GM18526 (cell line): Measurements from ENCODE around the gene EEPD1.

ENCODE experiments used
- POLR2A ChIP-seq: IDR thresholded peaks from 3 replicates; pipeline ENCODE4 v1.6.1; 2011; ENCODE audit not compliant: insufficient read length; ENCODE audit errors: extremely low read depth

EEPD1 gene

DNA sequence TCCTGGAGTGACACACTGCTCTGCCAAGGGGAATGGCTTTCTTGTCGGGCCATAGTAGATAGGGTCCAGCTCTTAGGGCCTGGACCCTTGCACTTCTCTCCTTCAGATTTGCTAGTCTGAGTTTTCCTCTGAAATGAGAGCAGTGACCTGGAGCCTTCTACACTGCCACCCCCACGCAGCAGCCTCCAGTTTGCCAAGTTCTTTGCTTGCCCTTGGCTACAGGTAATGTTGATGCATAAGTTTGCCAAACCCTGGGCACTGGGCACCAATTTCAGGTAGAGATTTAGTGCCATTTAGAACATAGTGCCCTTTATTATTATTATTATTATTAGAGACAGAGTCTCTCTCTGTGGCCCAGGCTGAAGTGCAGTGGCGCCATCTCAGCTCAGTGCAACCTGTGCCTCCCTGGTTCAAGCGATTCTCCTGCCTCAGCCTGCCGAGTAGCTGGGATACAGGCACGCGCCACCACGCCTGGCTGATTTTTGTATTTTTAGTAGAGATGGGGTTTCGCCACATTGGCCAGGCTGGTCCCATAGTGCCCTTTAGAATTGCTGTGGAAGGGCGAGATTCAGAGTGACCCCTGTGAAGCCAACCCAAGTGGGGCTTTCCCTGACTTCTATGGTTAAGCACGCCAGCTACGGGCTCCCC lies 14.5 kb downstream of the EEPD1 start:
- no peak for TF ChIP-seq POLR2A

- no peak for TF ChIP-seq POLR2A
These were observed 18.4 kb downstream of the EEPD1 start for GRCh38 chr7:36171503-36171902.

DNA sequence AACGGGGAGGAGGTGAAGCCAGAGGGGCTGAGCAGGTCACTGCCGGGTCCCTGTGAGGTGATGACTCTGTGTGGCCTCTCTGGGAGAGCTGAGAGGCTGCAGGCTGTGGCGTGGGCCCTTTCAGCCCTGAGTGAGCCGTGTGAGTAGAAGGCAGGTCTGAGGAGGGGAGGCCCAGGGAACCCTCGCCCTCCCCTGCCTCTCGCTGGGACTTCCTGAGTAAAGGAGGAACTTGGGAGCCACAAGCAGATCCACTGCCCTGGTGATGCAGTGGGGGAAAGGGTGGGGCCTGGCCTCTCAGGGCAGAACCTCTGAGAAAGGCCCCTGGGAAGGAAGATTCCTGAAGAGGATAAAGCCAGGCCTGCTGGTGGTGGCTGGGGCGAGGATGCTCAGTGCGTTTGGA lies 22.8 kb downstream of the EEPD1 start:
- no peak for TF ChIP-seq POLR2A

DNA sequence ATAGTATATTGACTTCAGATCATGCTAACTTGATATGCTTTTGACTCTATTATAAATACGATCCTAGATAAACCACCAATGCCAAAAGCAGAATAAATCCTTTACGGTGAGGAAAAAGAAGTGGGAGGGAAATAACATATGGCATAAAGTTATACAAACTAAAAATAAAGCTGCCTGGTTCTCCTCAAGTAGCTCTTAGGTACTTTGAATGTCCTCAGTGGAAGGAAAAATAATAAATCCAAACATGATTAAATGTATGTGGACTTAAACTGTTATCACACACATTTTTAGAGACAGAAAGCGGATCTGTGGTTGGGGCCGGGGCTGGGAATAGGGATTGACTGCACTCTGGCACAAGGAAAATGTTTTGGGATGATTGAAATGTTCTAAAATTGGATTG lies 23.6 kb downstream of the EEPD1 start:
- TF ChIP-seq POLR2A = no peak

GRCh38 chr7:36180121-36180520 lies 27.1 kb downstream of the EEPD1 start:
- no peak for TF ChIP-seq POLR2A

- no peak for TF ChIP-seq POLR2A
These were observed 28.6 kb downstream of the EEPD1 start for GRCh38 chr7:36181668-36182067.

- no peak for TF ChIP-seq POLR2A
These were observed 30.0 kb downstream of the EEPD1 start for GRCh38 chr7:36182854-36183604.

- TF ChIP-seq POLR2A = no peak
These were observed 32.0 kb downstream of the EEPD1 start for GRCh38 chr7:36185092-36185491.

DNA sequence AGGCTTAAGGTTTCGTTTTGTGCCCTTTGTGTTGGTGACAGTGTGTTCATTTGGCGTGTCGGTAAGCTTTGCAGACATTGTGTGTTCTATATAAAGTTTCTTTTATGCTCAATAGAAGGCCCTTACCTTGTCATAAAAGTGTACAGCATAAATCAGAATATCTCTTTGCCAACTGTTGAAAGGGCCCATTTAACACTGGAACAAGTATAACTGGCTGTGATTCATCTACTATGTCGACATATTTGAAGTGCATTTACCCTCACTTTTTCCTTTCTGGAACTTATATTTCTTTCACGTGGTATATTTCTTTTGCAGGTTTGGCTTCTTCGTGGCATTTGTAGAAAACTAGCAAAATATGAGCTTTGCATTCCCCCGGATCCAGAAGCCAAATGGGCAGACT lies 32.7 kb downstream of the EEPD1 start:
- TF ChIP-seq POLR2A = no peak

- TF ChIP-seq POLR2A = no peak
These were observed 33.5 kb downstream of the EEPD1 start for GRCh38 chr7:36186359-36187121.

- no peak for TF ChIP-seq POLR2A
These were observed 35.2 kb downstream of the EEPD1 start for GRCh38 chr7:36188266-36188665.

- TF ChIP-seq POLR2A = no peak
These were observed 35.9 kb downstream of the EEPD1 start for GRCh38 chr7:36188906-36189305.

DNA sequence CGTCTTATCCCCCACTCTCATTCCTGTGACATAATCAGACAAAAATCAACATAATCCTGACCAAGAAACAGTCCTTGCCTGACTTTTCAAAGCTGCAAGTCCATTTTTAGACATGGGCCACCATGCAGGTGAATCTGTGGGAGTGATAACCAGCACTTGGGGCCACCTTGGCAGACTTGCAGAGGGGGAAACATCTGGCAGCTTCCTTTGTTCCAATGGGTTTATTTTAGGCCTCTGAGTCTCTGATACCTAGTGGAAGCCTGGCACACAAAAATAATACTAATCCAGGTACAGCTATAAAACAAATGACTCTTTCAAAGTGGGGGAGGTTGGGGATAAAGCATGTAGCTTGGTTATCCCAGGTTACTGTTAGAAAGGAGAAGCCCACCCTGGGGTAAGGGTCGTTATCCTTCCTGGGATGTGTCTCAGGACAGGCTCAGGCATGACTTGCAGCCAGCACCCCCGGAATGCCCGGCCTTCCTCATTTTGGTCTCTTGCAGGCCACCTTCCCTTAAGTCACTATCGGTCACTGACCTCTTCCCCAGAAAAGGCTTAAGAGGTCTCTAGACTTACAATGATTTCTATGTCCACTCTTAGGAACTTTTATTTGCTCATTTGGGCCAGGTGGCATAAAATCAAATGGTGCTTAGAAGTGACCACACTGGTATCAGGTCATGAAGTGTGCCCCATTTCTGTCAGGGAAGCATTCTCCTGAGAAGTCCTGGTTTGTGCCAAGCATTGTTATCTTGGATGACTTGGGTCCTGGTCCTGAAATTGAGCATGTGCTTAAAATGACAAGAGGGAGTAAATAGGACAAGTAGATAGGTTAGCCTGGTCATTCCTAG lies 37.6 kb downstream of the EEPD1 start:
- no peak for TF ChIP-seq POLR2A

GRCh38 chr7:36191292-36191920 lies 38.4 kb downstream of the EEPD1 start:
- no peak for TF ChIP-seq POLR2A
